ENCODE measurements around the gene KLHL33. TPM values are rescaled to one million over a fixed set of nuclear protein-coding genes. Genes with fewer than 3 reads are reported as not detected.

The KLHL33 gene
- total and polyA plus RNA-seq, 8 donors = 0.20 to 0.39 (median 0.29) TPM

DNA sequence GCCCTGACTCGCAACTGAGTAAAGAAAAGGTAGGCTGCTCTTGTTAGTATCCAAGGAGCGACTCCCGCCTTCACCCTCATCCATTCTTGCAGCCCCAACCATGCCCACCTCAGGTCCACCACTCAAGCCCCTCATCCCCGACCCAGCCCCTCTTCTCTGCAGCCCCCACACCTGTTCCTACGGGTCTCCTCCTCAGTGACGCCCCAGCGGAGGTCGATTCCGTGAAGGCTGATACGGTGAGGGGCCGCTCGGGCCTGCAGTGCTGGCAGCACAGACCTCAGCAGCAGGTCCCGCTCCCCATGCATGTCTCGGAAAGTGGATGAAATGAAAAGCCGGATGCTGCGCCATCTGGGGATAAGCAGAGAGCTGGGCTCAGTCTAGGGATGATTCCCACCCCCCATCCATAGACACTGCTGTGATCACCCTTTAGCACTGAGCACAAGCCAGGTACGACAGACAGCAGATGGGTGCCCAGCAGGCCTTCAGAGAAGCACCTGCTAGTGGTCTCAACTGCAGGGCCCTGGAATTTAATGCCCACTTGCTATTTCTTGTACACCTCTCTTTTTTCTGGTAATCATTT is 49.6 kb downstream of the KLHL33 start:
- no peak for DNase-seq
- no peak for ATAC-seq
- TF ChIP-seq, protein P1, sequence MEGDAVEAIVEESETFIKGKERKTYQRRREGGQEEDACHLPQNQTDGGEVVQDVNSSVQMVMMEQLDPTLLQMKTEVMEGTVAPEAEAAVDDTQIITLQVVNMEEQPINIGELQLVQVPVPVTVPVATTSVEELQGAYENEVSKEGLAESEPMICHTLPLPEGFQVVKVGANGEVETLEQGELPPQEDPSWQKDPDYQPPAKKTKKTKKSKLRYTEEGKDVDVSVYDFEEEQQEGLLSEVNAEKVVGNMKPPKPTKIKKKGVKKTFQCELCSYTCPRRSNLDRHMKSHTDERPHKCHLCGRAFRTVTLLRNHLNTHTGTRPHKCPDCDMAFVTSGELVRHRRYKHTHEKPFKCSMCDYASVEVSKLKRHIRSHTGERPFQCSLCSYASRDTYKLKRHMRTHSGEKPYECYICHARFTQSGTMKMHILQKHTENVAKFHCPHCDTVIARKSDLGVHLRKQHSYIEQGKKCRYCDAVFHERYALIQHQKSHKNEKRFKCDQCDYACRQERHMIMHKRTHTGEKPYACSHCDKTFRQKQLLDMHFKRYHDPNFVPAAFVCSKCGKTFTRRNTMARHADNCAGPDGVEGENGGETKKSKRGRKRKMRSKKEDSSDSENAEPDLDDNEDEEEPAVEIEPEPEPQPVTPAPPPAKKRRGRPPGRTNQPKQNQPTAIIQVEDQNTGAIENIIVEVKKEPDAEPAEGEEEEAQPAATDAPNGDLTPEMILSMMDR (IDR thresholded peaks at IDR 0.05) = no peak
- H3K27me3 ChIP-seq = no peaks in the 10 kb centered on the region
- intact Hi-C loops (cut with DNase I) = no loop called here
- H3K27ac ChIP-seq = no peak overlapping the region
- peaks cover 16 to 100% of the 10 kb centered on the region in 2 donors for H3K36me3 ChIP-seq
- H3K4me1 ChIP-seq = peaks cover 0 to 5% of the 10 kb centered on the region in 2 donors
- H3K9me3 ChIP-seq = no peaks in the 10 kb centered on the region
- H3K4me3 ChIP-seq = no peak overlapping the region

DNA sequence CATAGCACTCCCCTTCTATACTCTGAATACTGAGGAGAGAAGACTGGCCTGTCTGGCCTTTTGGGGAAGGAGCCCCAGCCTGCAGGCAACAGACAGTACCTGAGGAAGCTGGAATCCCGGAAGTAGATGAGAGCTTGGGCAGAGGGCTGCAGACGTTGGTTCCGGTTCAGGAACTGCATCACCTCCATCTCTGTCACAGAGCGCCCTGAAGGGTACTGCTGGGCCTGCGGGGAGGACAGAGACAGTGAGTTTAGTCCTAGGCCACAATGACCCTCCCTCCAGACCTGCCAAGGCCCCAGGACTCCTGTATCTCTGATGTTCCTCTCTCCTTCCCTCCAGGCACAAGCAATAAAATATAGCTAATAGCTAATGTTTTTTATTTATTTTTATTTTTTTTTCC is 51.1 kb downstream of the KLHL33 start:
- Histone ChIP-seq H3K27ac (no peak overlapping the region), H3K36me3 (peaks cover 10 to 100% of the 10 kb centered on the region in 2 donors), H3K27me3 (no peaks in the 10 kb centered on the region), H3K4me1 (peaks cover 0 to 5% of the 10 kb centered on the region in 2 donors), H3K4me3 (no peak overlapping the region), H3K9me3 (no peaks in the 10 kb centered on the region)
- DNase-seq (no peak), ATAC-seq (no peak)
- intact Hi-C loops (cut with DNase I) = no loop called here
- TF ChIP-seq, protein P1 (IDR thresholded peaks at IDR 0.05) = no peak

GRCh38 chr14:20384321-20384720 is 51.6 kb downstream of the KLHL33 start:
- Histone ChIP-seq H3K27me3 (no peaks in the 10 kb centered on the region), H3K36me3 (peaks cover 10 to 100% of the 10 kb centered on the region in 2 donors), H3K4me1 (peaks cover 0 to 5% of the 10 kb centered on the region in 2 donors), H3K9me3 (no peaks in the 10 kb centered on the region), H3K4me3 (no peak overlapping the region), H3K27ac (no peak overlapping the region)
- intact Hi-C loops (cut with DNase I) = no loop called here
- TF ChIP-seq, protein P1 (IDR thresholded peaks at IDR 0.05) = no peak
- DNase-seq (no peak), ATAC-seq (no peak)

- no peak for ATAC-seq
- no peak overlapping the region for H3K4me3 ChIP-seq
- intact Hi-C loops (cut with DNase I) = no loop called here
- peaks cover 10 to 100% of the 10 kb centered on the region in 2 donors for H3K36me3 ChIP-seq
- DNase-seq = no peak
- H3K27ac ChIP-seq = no peak overlapping the region
- TF ChIP-seq, protein P1 (IDR thresholded peaks at IDR 0.05) = no peak
- no peaks in the 10 kb centered on the region for H3K9me3 ChIP-seq
- no peaks in the 10 kb centered on the region for H3K27me3 ChIP-seq
- H3K4me1 ChIP-seq = peaks cover 0 to 5% of the 10 kb centered on the region in 2 donors
Measured at GRCh38 chr14:20383636-20384035, 52.3 kb downstream of the KLHL33 start.

- intact Hi-C loops (cut with DNase I) = no loop called here
- Histone ChIP-seq H3K27ac (no peak overlapping the region), H3K27me3 (no peaks in the 10 kb centered on the region), H3K9me3 (no peaks in the 10 kb centered on the region), H3K36me3 (peaks cover 10 to 100% of the 10 kb centered on the region in 2 donors), H3K4me3 (no peak overlapping the region), H3K4me1 (peaks cover 0 to 5% of the 10 kb centered on the region in 2 donors)
- DNase-seq (no peak), ATAC-seq (no peak)
- TF ChIP-seq, protein P1 (IDR thresholded peaks at IDR 0.05) = no peak
Measured at GRCh38 chr14:20383032-20383431, 52.9 kb downstream of the KLHL33 start.

All from left lung (tissue), 10 donors.